Esophagus muscularis mucosa (tissue), 4 donors: Measurements from ENCODE around the gene PHYKPL. TPM values are rescaled to one million over a fixed set of nuclear protein-coding genes. Genes with fewer than 3 reads are reported as not detected.
"Not testable (repeated sequence)": the region's sequence is repeated elsewhere in the genome, so short reads cannot be mapped to it uniquely, and the experiment has no call there.

Experiments
- DNase-seq: peaks from one replicate; pipeline ENCODE4 v3.0.0-alpha.2; 2017; ENCODE audit errors: extremely low spot score
- H3K27ac ChIP-seq, 4 donors: fragments of 200-600 bp; sonication (generic); replicated peaks in 1 of 4; 1 replicate in 3 of 4; 2 replicates in 1 of 4; pipeline ENCODE4 v1.5.1; 2016 to 2019; ENCODE audit warnings: mild to moderate bottlenecking in 1 of 4
- H3K27me3 ChIP-seq, 4 donors: fragments of 200-600 bp; sonication (generic); one replicate each; pipeline versions ENCODE4 v1.5.1 to v1.6.0; 2016 to 2019
- H3K36me3 ChIP-seq, 4 donors: fragments of 200-600 bp; sonication (generic); one replicate each; pipeline ENCODE4 v1.5.1; 2016 to 2019
- H3K4me1 ChIP-seq, 4 donors: fragments of 200-600 bp; sonication (generic); one replicate each; pipeline ENCODE4 v1.5.1; 2016 to 2019
- H3K4me3 ChIP-seq, 4 donors: fragments of 200-600 bp; sonication (generic); 1 replicate in 2 of 4; 2 replicates in 2 of 4; pipeline ENCODE4 v1.5.1; 2016 to 2019; ENCODE audit warnings: mild to moderate bottlenecking in 4 of 4, moderate library complexity in 1 of 4
- H3K9me3 ChIP-seq, 4 donors: fragments of 200-600 bp; sonication (generic); 1 replicate in 3 of 4; 2 replicates in 1 of 4; pipeline ENCODE4 v1.5.1; 2016 to 2019
- CTCF ChIP-seq, 3 experiments: fragments of 200-600 bp in 2 of 3; fragments of 450-650 bp in 1 of 3; sonication (generic) in 2 of 3; IDR thresholded peaks; one replicate each; pipeline ENCODE4 v1.5.1; 2017 to 2019; ENCODE audit warnings: antibody characterized with exemption in 3 of 3, mild to moderate bottlenecking in 2 of 3, moderate library complexity in 1 of 3
- EP300 ChIP-seq: sonication (generic); formaldehyde crosslinking; IDR thresholded peaks from one replicate; pipeline ENCODE4 v1.6.1; 2017; ENCODE audit warnings: antibody characterized with exemption
- POLR2A ChIP-seq: fragments of 450-650 bp; IDR thresholded peaks from one replicate; pipeline ENCODE4 v1.6.1; 2017; ENCODE audit warnings: antibody characterized with exemption, moderate library complexity, mild to moderate bottlenecking, low read depth
- POLR2AphosphoS5 ChIP-seq, 2 donors: sonication (generic); formaldehyde crosslinking; IDR thresholded peaks; one replicate each; pipeline ENCODE4 v1.6.1; 2017; ENCODE audit warnings: antibody characterized with exemption in 2 of 2
- WGBS: methylation state at CpG from one replicate; pipeline ENCODE4 v1.1.5; 2018; 5-methylcytosine and 5-hydroxymethylcytosine counted together
- intact Hi-C: fragments of 100-400 bp; cut with DNase I; formaldehyde crosslinking; loops from one replicate; pipeline ENCODE4 v1.15.1; 2023
- total RNA-seq, 4 donors: library from RNA; depleted of rRNA; stranded (reverse); fragments of >200 nt; gene quantifications; one replicate each; pipeline versions ENCODE4 v1.1.0 to v1.2.1, GENCODE V29; 2016

The PHYKPL gene
- total RNA-seq, 4 donors from 2014 or later: 27.4 to 45.1 (median 37.5) TPM

- 76% methylated on average over 8 of the region's 9 CpGs for WGBS
- Histone ChIP-seq H3K9me3 (no peaks in the 10 kb centered on the region), H3K36me3 (peaks cover 20 to 51% (median 41%) of the 10 kb centered on the region in 4 donors), H3K4me3 (peak overlapping the region; percentile 89 to 95 (median 92)), H3K4me1 (peaks cover 31 to 42% (median 36%) of the 10 kb centered on the region in 4 donors), H3K27me3 (no peaks in the 10 kb centered on the region), H3K27ac (peak overlapping the region in 1 of 4 donors; percentile 97)
- DNase-seq: no peak
- intact Hi-C loops: no loop called here
- TF ChIP-seq POLR2AphosphoS5 (IDR thresholded peaks at IDR 0.05) (no peak), EP300 (no peak), CTCF (IDR thresholded peaks at IDR 0.05) (no peak), POLR2A (no peak)
Observed at GRCh38 chr5:178230879-178231538, 1.6 kb downstream of the PHYKPL start.

GRCh38 chr5:178229861-178230260 lies 2.7 kb downstream of the PHYKPL start:
- H3K9me3 ChIP-seq: no peaks in the 10 kb centered on the region
- no peak overlapping the region for H3K27ac ChIP-seq
- H3K36me3 ChIP-seq: peaks cover 20 to 60% (median 51%) of the 10 kb centered on the region in 4 donors
- no peaks in the 10 kb centered on the region for H3K27me3 ChIP-seq
- TF ChIP-seq EP300 (no peak), POLR2A (no peak), POLR2AphosphoS5 (IDR thresholded peaks at IDR 0.05) (no peak), CTCF (IDR thresholded peaks at IDR 0.05) (no peak)
- 94% methylated on average over 9 of the region's 10 CpGs for WGBS
- no peak for DNase-seq
- H3K4me1 ChIP-seq: peaks cover 22 to 39% (median 35%) of the 10 kb centered on the region in 4 donors
- intact Hi-C loops: no loop called here
- H3K4me3 ChIP-seq: no peak overlapping the region

GRCh38 chr5:178229111-178229510 lies 3.5 kb downstream of the PHYKPL start:
- H3K4me3 ChIP-seq, intact Hi-C loops, DNase-seq, H3K27ac ChIP-seq, H3K9me3 ChIP-seq, H3K27me3 ChIP-seq: not testable (repeated sequence)
- H3K4me1 ChIP-seq: peaks cover 20 to 35% (median 33%) of the 10 kb centered on the region in 4 donors
- H3K36me3 ChIP-seq: peaks cover 20 to 68% (median 54%) of the 10 kb centered on the region in 4 donors
- 93% methylated on average over 13 of the region's 13 CpGs for WGBS

- H3K27me3 ChIP-seq: no peaks in the 10 kb centered on the region
- intact Hi-C loops: no loop called here
- TF ChIP-seq EP300 (no peak), CTCF (IDR thresholded peaks at IDR 0.05) (no peak), POLR2A (no peak), POLR2AphosphoS5 (IDR thresholded peaks at IDR 0.05) (no peak)
- DNase-seq: no peak
- peaks cover 20 to 39% (median 35%) of the 10 kb centered on the region in 4 donors for H3K4me1 ChIP-seq
- no peaks in the 10 kb centered on the region for H3K9me3 ChIP-seq
- 95% methylated on average over 11 of the region's 11 CpGs for WGBS
- H3K4me3 ChIP-seq: no peak overlapping the region
- peaks cover 20 to 73% (median 56%) of the 10 kb centered on the region in 4 donors for H3K36me3 ChIP-seq
- H3K27ac ChIP-seq: no peak overlapping the region
Observed at GRCh38 chr5:178228609-178229008, 4.0 kb downstream of the PHYKPL start.

GRCh38 chr5:178227929-178228328 lies 4.7 kb downstream of the PHYKPL start:
- WGBS: 88% methylated on average over 3 of the region's 3 CpGs
- no peaks in the 10 kb centered on the region for H3K9me3 ChIP-seq
- H3K4me1 ChIP-seq: peaks cover 20 to 36% (median 31%) of the 10 kb centered on the region in 4 donors
- TF ChIP-seq EP300 (no peak), POLR2AphosphoS5 (IDR thresholded peaks at IDR 0.05) (no peak), CTCF (IDR thresholded peaks at IDR 0.05) (no peak), POLR2A (no peak)
- no peaks in the 10 kb centered on the region for H3K27me3 ChIP-seq
- H3K4me3 ChIP-seq: no peak overlapping the region
- peaks cover 20 to 79% (median 59%) of the 10 kb centered on the region in 4 donors for H3K36me3 ChIP-seq
- DNase-seq: no peak
- intact Hi-C loops: no loop called here
- no peak overlapping the region for H3K27ac ChIP-seq
